Psoas muscle (tissue), 8 donors: ENCODE measurements around the gene AMBRA1. TPM values are rescaled to one million over a fixed set of nuclear protein-coding genes. Genes with fewer than 3 reads are reported as not detected.
"Not testable (repeated sequence)": the region's sequence is repeated elsewhere in the genome, so short reads cannot be mapped to it uniquely, and the experiment has no call there.

Experiments used
- ATAC-seq, 4 donors: fragments of 200-7000 bp; cut with Tn5 transposase; one replicate each; pipeline ENCODE4 v1.9.1; 2020; ENCODE audit warnings: moderate library complexity in 3 of 4, mild to moderate bottlenecking in 2 of 4
- DNase-seq, 2 donors: peaks; one replicate each; pipeline ENCODE4 v3.0.0-alpha.2; 2020
- H3K27ac ChIP-seq: fragments of 200-600 bp; one replicate; pipeline ENCODE4 v1.8.0; 2022
- H3K27me3 ChIP-seq, 3 donors: fragments of 200-600 bp in 1 of 3; one replicate each; pipeline versions ENCODE4 v1.6.1 to v1.8.0; 2013 to 2022; ENCODE audit warnings: low read length in 2 of 3, mild to moderate bottlenecking in 2 of 3, moderate library complexity in 1 of 3; ENCODE audit not compliant: insufficient read depth in 3 of 3
- H3K36me3 ChIP-seq, 2 donors: fragments of 200-600 bp in 1 of 2; one replicate each; pipeline versions ENCODE4 v1.6.1 to v1.8.0; 2013 to 2022; ENCODE audit warnings: low read depth in 1 of 2, mild to moderate bottlenecking in 1 of 2, moderate library complexity in 1 of 2; ENCODE audit not compliant: insufficient read depth in 1 of 2
- H3K4me1 ChIP-seq: fragments of 200-600 bp; one replicate; pipeline ENCODE4 v1.8.0; 2022
- H3K4me3 ChIP-seq: fragments of 200-600 bp; one replicate; pipeline ENCODE4 v1.8.0; 2022; ENCODE audit warnings: mild to moderate bottlenecking
- H3K9me3 ChIP-seq: fragments of 200-600 bp; one replicate; pipeline ENCODE4 v1.8.0; 2022
- CTCF ChIP-seq: fragments of 200-600 bp; IDR thresholded peaks from one replicate; pipeline ENCODE4 v1.8.0; 2022; ENCODE audit warnings: antibody characterized with exemption
- WGBS, 3 donors: extraction: QIAGEN DNeasy Blood & Tissue Kit; methylation state at CpG; one replicate each; pipeline versions ENCODE4 v1.1.6 to v1.1.7; 2013; 5-methylcytosine and 5-hydroxymethylcytosine counted together
- intact Hi-C, 2 donors: fragments of 100-400 bp; cut with DNase I; formaldehyde crosslinking; loops; one replicate each; pipeline versions ENCODE4 v1.11.0 to v1.14.2; 2022
- polyA plus RNA-seq, 3 donors: library from polyadenylated mRNA; stranded (reverse); fragments of 200-250 nt; gene quantifications; one replicate each; pipeline ENCODE4 v1.2.3, GENCODE V29; 2013
- total RNA-seq, 4 donors: library from RNA; stranded (reverse); fragmentation: NEBNext Ultra II Directional in 2 of 4; extraction: Animal tissue kit (Norgen Biotek cat#: 25700) in 2 of 4; gene quantifications; one replicate each; pipeline versions ENCODE4 v1.2.1 to v1.2.4, GENCODE V29; 2021 to 2023
- donor health status: healthy with polysubstance abuse.
- donor health status: DM: no; HTN: no; CAD: no; lungs with moderate emphysema.
- donor health status: Bipolar disorder and iron deficiency.
- donor health status: healthy.
- donor health status: DM: yes; HTN: yes; CAD: no.
- donor health status: DM: no; HTN: no; CAD: no.
- donor health status: DM: no; HTN: no; CAD: no.
- donor health status: DM: yes; HTN: yes; CAD: no.

Gene AMBRA1
- total and polyA plus RNA-seq, 7 donors, result 5.1 to 23.5 (median 10.8) TPM

GRCh38 chr11:46381819-46382645 is 211.8 kb downstream of the AMBRA1 start:
- DNase-seq (peak in 1 of 2 donors; percentile 53), ATAC-seq (peak in 2 of 4 donors; percentile 1 to 2)
- Histone ChIP-seq H3K4me3 (peak overlapping the region; percentile 70), H3K27ac (no peak overlapping the region), H3K9me3 (no peaks in the 10 kb centered on the region), H3K36me3 (peaks cover 5 to 20% of the 10 kb centered on the region in 2 donors), H3K4me1 (peaks cover 14% of the 10 kb centered on the region), H3K27me3 (peaks cover 0 to 34% (median 15%) of the 10 kb centered on the region in 3 donors)
- intact Hi-C loops, result loop anchor here in 1 of 2 donors (2.0 kb wide), 1 partner anchor 155 kb away; no protein-coding TSS in a partner anchor
- 3 to 4% (median 3%) methylated on average over 46 to 66 of the region's 66 CpGs for WGBS, 3 donors
- no peak for TF ChIP-seq CTCF

GRCh38 chr11:46381048-46381818 is 212.6 kb downstream of the AMBRA1 start, which contains the start of gene MDK:
MDK (plus strand) TSS chr11:46381669; CDS start chr11:46382058, 389 bp downstream.
- Histone ChIP-seq H3K27me3 (peaks cover 0 to 27% (median 15%) of the 10 kb centered on the region in 3 donors), H3K36me3 (peaks cover 5 to 28% of the 10 kb centered on the region in 2 donors), H3K27ac (peak within 1 kb of the TSS; percentile 3), H3K9me3 (no peaks in the 10 kb centered on the region), H3K4me3 (peak within 1 kb of the TSS; percentile 70), H3K4me1 (peaks cover 14% of the 10 kb centered on the region)
- 0 to 2% (median 1%) methylated on average over 32 to 88 of the region's 96 CpGs for WGBS, 3 donors
- no peak for TF ChIP-seq CTCF
- intact Hi-C loops, result no loop called here
- DNase-seq (peak in 1 of 2 donors; percentile 64), ATAC-seq (peak; percentile 10 to 24 (median 20))

- intact Hi-C loops, result no loop called here
- Histone ChIP-seq H3K27me3 (peaks cover 0 to 27% (median 15%) of the 10 kb centered on the region in 3 donors), H3K27ac (peak overlapping the region; percentile 3), H3K4me3 (peak overlapping the region; percentile 70), H3K9me3 (no peaks in the 10 kb centered on the region), H3K36me3 (peaks cover 5 to 36% of the 10 kb centered on the region in 2 donors), H3K4me1 (peaks cover 14% of the 10 kb centered on the region)
- ATAC-seq, result peak; percentile 20 to 50 (median 40)
- WGBS, 3 donors, result 2 to 7% (median 3%) methylated on average over 41 to 45 of the region's 45 CpGs
- DNase-seq, result peak; percentile 70 to 77
- no peak for TF ChIP-seq CTCF
Measured at GRCh38 chr11:46380340-46381047, 213.3 kb downstream of the AMBRA1 start.

GRCh38 chr11:46379482-46380293 is 214.1 kb downstream of the AMBRA1 start:
- peak in 1 of 2 donors; percentile 62 for DNase-seq
- peaks cover 5 to 44% of the 10 kb centered on the region in 2 donors for H3K36me3 ChIP-seq
- peaks cover 0 to 27% (median 15%) of the 10 kb centered on the region in 3 donors for H3K27me3 ChIP-seq
- peak; percentile 12 to 35 (median 22) for ATAC-seq
- H3K4me3 ChIP-seq, result peak overlapping the region; percentile 70
- intact Hi-C loops, H3K27ac ChIP-seq, H3K9me3 ChIP-seq: not testable (repeated sequence)
- peaks cover 14% of the 10 kb centered on the region for H3K4me1 ChIP-seq
- WGBS, 3 donors, result 58 to 65% (median 61%) methylated on average over 19 to 33 of the region's 36 CpGs
